ENCODE data around the gene CCDC85C. TPM values are rescaled to one million over a fixed set of nuclear protein-coding genes. Genes with fewer than 3 reads are reported as not detected.

The CCDC85C gene
- total RNA-seq, 2 donors from 2014 or later, result 35.1 to 47.2 TPM

GRCh38 chr14:99612071-99612737 lies 8.2 kb upstream of the CCDC85C start:
- Histone ChIP-seq H3K36me3 (no peaks in the 10 kb centered on the region), H3K4me1 (replicated peaks) (no peaks in the 10 kb centered on the region), H3K4me3 (no peak overlapping the region), H3K9me3 (no peaks in the 10 kb centered on the region), H3K27ac (no peak overlapping the region), H3K27me3 (replicated peaks; ENCODE audit: insufficient read depth) (no peaks in the 10 kb centered on the region)
- 67% methylated on average over 11 of the region's 11 CpGs for WGBS
- TF ChIP-seq POLR2A (IDR thresholded peaks at IDR 0.05) (no peak), CTCF (IDR thresholded peaks at IDR 0.05) (no peak), POLR2AphosphoS5 (IDR thresholded peaks at IDR 0.05) (no peak)
- DNase-seq (ENCODE audit: low spot score), result no peak
- intact Hi-C loops (cut with DNase I), result no loop called here

- Histone ChIP-seq H3K36me3 (no peaks in the 10 kb centered on the region), H3K4me1 (replicated peaks) (no peaks in the 10 kb centered on the region), H3K27me3 (replicated peaks; ENCODE audit: insufficient read depth) (no peaks in the 10 kb centered on the region), H3K27ac (no peak overlapping the region), H3K4me3 (no peak overlapping the region), H3K9me3 (no peaks in the 10 kb centered on the region)
- TF ChIP-seq CTCF (IDR thresholded peaks at IDR 0.05) (no peak), POLR2AphosphoS5 (IDR thresholded peaks at IDR 0.05) (no peak), POLR2A (IDR thresholded peaks at IDR 0.05) (no peak)
- DNase-seq (ENCODE audit: low spot score), result no peak
- 98% methylated on average over 4 of the region's 4 CpGs for WGBS
- intact Hi-C loops (cut with DNase I), result no loop called here
These were observed 7.6 kb upstream of the CCDC85C start for GRCh38 chr14:99611646-99612045.

- no peak overlapping the region for H3K4me3 ChIP-seq
- intact Hi-C loops (cut with DNase I), result no loop called here
- no peaks in the 10 kb centered on the region for H3K36me3 ChIP-seq
- TF ChIP-seq POLR2A (IDR thresholded peaks at IDR 0.05) (no peak), CTCF (IDR thresholded peaks at IDR 0.05) (peak in 1 of 4 experiments; percentile 17)
- DNase-seq (ENCODE audit: low spot score), result no peak
- no peak overlapping the region for H3K27ac ChIP-seq
- H3K27me3 ChIP-seq (replicated peaks; ENCODE audit: insufficient read depth), result no peaks in the 10 kb centered on the region
- H3K9me3 ChIP-seq, result no peaks in the 10 kb centered on the region
- no peaks in the 10 kb centered on the region for H3K4me1 ChIP-seq (replicated peaks)
- 79% methylated on average over 9 of the region's 10 CpGs for WGBS
These were observed 5.5 kb upstream of the CCDC85C start for GRCh38 chr14:99609245-99610170.

GRCh38 chr14:99608591-99608990 lies 4.6 kb upstream of the CCDC85C start:
- Histone ChIP-seq H3K4me1 (replicated peaks) (no peaks in the 10 kb centered on the region), H3K36me3 (no peaks in the 10 kb centered on the region), H3K9me3 (no peaks in the 10 kb centered on the region), H3K4me3 (no peak overlapping the region), H3K27me3 (replicated peaks; ENCODE audit: insufficient read depth) (no peaks in the 10 kb centered on the region), H3K27ac (no peak overlapping the region)
- TF ChIP-seq CTCF (IDR thresholded peaks at IDR 0.05) (no peak), POLR2AphosphoS5 (IDR thresholded peaks at IDR 0.05) (no peak), POLR2A (IDR thresholded peaks at IDR 0.05) (no peak)
- intact Hi-C loops (cut with DNase I), result no loop called here
- no peak for DNase-seq (ENCODE audit: low spot score)
- 97% methylated on average over 2 of the region's 2 CpGs for WGBS

All from prostate gland (tissue), 2 donors.